Right lobe of liver (tissue), 6 donors: ENCODE measurements around the gene TSKU. TPM values are rescaled to one million over a fixed set of nuclear protein-coding genes. Genes with fewer than 3 reads are reported as not detected.

Source experiments
- ATAC-seq, 4 donors: fragments of 200-7000 bp; cut with Tn5 transposase; one replicate each; pipeline ENCODE4 v1.9.1; 2020; ENCODE audit warnings: mild to moderate bottlenecking in 4 of 4, moderate library complexity in 4 of 4
- DNase-seq, 3 donors: peaks; one replicate each; pipeline ENCODE4 v3.0.0-alpha.2; 2020
- H3K27ac ChIP-seq, 3 donors: fragments of 200-600 bp; one replicate each; pipeline ENCODE4 v1.8.0; 2022
- H3K27me3 ChIP-seq, 2 donors: fragments of 200-600 bp; one replicate each; pipeline ENCODE4 v1.8.0; 2022
- H3K36me3 ChIP-seq, 4 donors: fragments of 200-600 bp; sonication (generic) in 1 of 4; one replicate each; pipeline versions ENCODE4 v1.5.1 to v1.8.0; 2017 to 2022; ENCODE audit warnings: control low read depth in 1 of 4
- H3K4me1 ChIP-seq, 4 donors: fragments of 200-600 bp; sonication (generic) in 1 of 4; one replicate each; pipeline versions ENCODE4 v1.5.1 to v1.8.0; 2017 to 2022; ENCODE audit warnings: control low read depth in 1 of 4
- H3K4me3 ChIP-seq, 3 donors: fragments of 200-600 bp; one replicate each; pipeline ENCODE4 v1.8.0; 2022
- H3K9me3 ChIP-seq, 4 donors: fragments of 200-600 bp; sonication (generic) in 1 of 4; one replicate each; pipeline versions ENCODE4 v1.5.1 to v1.8.0; 2017 to 2022; ENCODE audit warnings: control low read depth in 1 of 4
- CTCF ChIP-seq, 4 donors: fragments of 200-600 bp in 3 of 4; fragments of 450-650 bp in 1 of 4; IDR thresholded peaks; one replicate each; pipeline versions ENCODE4 v1.5.1 to v1.8.0; 2016 to 2022; ENCODE audit warnings: antibody characterized with exemption in 4 of 4, mild to moderate bottlenecking in 2 of 4
- POLR2A ChIP-seq: fragments of 450-650 bp; IDR thresholded peaks from one replicate; pipeline ENCODE4 v1.6.1; 2017; ENCODE audit warnings: antibody characterized with exemption, mild to moderate bottlenecking
- WGBS: methylation state at CpG from one replicate; pipeline ENCODE4 v1.1.6; 2018; ENCODE audit warnings: low coverage, low lambda C conversion rate; ENCODE audit not compliant: insufficient coverage; ENCODE audit errors: missing lambda C conversion rate; 5-methylcytosine and 5-hydroxymethylcytosine counted together
- intact Hi-C, 2 donors: fragments of 100-400 bp; cut with DNase I; formaldehyde crosslinking; loops; one replicate each; pipeline versions ENCODE4 v1.11.2 to v1.14.1; 2022
- total RNA-seq, 6 experiments: library from RNA; depleted of rRNA in 2 of 6; stranded (reverse); fragments of >200 nt in 2 of 6; fragmentation: NEBNext Ultra II Directional in 3 of 6; extraction: Animal tissue kit (Norgen Biotek cat#: 25700) in 3 of 6; gene quantifications; one replicate each; pipeline versions ENCODE4 v1.1.0 to v1.2.4, GENCODE V29; 2016 to 2023
- donor health status: DM: no; HTN: yes; CAD: no.
- donor health status: DM: no; HTN: no; CAD: no.
- donor health status: DM: no; HTN: no; CAD: no.
- donor health status: DM: no; HTN: yes; CAD: no.
- donor health status: DM: no; HTN: yes; CAD: no.

TSKU gene
- total RNA-seq, 6 experiments from 2014 or later, result 66.1 to 1,026 (median 278) TPM

- no peaks in the 10 kb centered on the region for H3K36me3 ChIP-seq
- WGBS, result 96% methylated on average over 4 of the region's 4 CpGs
- H3K4me3 ChIP-seq, result no peak overlapping the region
- H3K27ac ChIP-seq, result no peak overlapping the region
- H3K4me1 ChIP-seq, result peaks cover 0 to 17% (median 0%) of the 10 kb centered on the region in 4 donors
- intact Hi-C loops, result loop anchor here (5.0 to 10.0 kb wide), 4 partner anchors 61 to 299 kb away; partner anchors contain the start of gene B3GNT6 (in 1 of the 2)
- no peak for ATAC-seq
- DNase-seq, result no peak
- H3K27me3 ChIP-seq, result no peaks in the 10 kb centered on the region
- H3K9me3 ChIP-seq, result no peaks in the 10 kb centered on the region
- TF ChIP-seq POLR2A, result no peak
- TF ChIP-seq CTCF (IDR thresholded peaks at IDR 0.05), result no peak
Measured at GRCh38 chr11:76736266-76736665, 46.9 kb upstream of the TSKU start.

GRCh38 chr11:76736773-76737495, 46.2 kb upstream of the TSKU start:
- no peak for ATAC-seq
- H3K4me3 ChIP-seq, result no peak overlapping the region
- peaks cover 0 to 17% (median 0%) of the 10 kb centered on the region in 4 donors for H3K4me1 ChIP-seq
- no peaks in the 10 kb centered on the region for H3K9me3 ChIP-seq
- H3K27ac ChIP-seq, result no peak overlapping the region
- H3K27me3 ChIP-seq, result no peaks in the 10 kb centered on the region
- WGBS, result 94% methylated on average over 5 of the region's 12 CpGs
- H3K36me3 ChIP-seq, result no peaks in the 10 kb centered on the region
- no peak for TF ChIP-seq CTCF (IDR thresholded peaks at IDR 0.05)
- TF ChIP-seq POLR2A, result no peak
- DNase-seq, result no peak
- intact Hi-C loops, result loop anchor here (5.0 to 10.0 kb wide), 4 partner anchors 60 to 298 kb away; partner anchors contain the start of gene B3GNT6 (in 1 of the 2)

- intact Hi-C loops, result loop anchor here (5.0 to 10.0 kb wide), 4 partner anchors 59 to 296 kb away; partner anchors contain the start of gene B3GNT6 (in 1 of the 2)
- no peaks in the 10 kb centered on the region for H3K27me3 ChIP-seq
- ATAC-seq (peak in 2 of 4 donors; percentile 22 to 49), DNase-seq (no peak)
- TF ChIP-seq POLR2A, result no peak
- no peak for TF ChIP-seq CTCF (IDR thresholded peaks at IDR 0.05)
- no peak overlapping the region for H3K27ac ChIP-seq
- no peak overlapping the region for H3K4me3 ChIP-seq
- 87% methylated on average over 7 of the region's 8 CpGs for WGBS
- H3K9me3 ChIP-seq, result no peaks in the 10 kb centered on the region
- peaks cover 0 to 17% (median 0%) of the 10 kb centered on the region in 4 donors for H3K4me1 ChIP-seq
- no peaks in the 10 kb centered on the region for H3K36me3 ChIP-seq
Measured at GRCh38 chr11:76738618-76739240, 44.4 kb upstream of the TSKU start.

- no peaks in the 10 kb centered on the region for H3K27me3 ChIP-seq
- H3K4me3 ChIP-seq, result no peak overlapping the region
- peak in 1 of 3 donors; percentile 85 for DNase-seq
- H3K36me3 ChIP-seq, result no peaks in the 10 kb centered on the region
- no peak for TF ChIP-seq CTCF (IDR thresholded peaks at IDR 0.05)
- intact Hi-C loops, result loop anchor here (5.0 to 10.0 kb wide), 4 partner anchors 58 to 295 kb away; partner anchors contain the start of gene B3GNT6 (in 1 of the 2)
- peak overlapping the region in 1 of 3 donors; percentile 16 for H3K27ac ChIP-seq
- H3K4me1 ChIP-seq, result peaks cover 0 to 17% (median 0%) of the 10 kb centered on the region in 4 donors
- WGBS, result 43% methylated on average over 6 of the region's 6 CpGs
- ATAC-seq, result peak in 3 of 4 donors; percentile 43 to 81 (median 45)
- no peaks in the 10 kb centered on the region for H3K9me3 ChIP-seq
Measured at GRCh38 chr11:76739798-76740197, 43.4 kb upstream of the TSKU start.
